OCI-M1 (cell line): Measurements from ENCODE around the gene HLA-DMA.

Experiments used
- DNase-seq: peaks from one replicate; lab custom pipeline; 2025; lab: John Stamatoyannopoulos, UW

The HLA-DMA gene

DNA sequence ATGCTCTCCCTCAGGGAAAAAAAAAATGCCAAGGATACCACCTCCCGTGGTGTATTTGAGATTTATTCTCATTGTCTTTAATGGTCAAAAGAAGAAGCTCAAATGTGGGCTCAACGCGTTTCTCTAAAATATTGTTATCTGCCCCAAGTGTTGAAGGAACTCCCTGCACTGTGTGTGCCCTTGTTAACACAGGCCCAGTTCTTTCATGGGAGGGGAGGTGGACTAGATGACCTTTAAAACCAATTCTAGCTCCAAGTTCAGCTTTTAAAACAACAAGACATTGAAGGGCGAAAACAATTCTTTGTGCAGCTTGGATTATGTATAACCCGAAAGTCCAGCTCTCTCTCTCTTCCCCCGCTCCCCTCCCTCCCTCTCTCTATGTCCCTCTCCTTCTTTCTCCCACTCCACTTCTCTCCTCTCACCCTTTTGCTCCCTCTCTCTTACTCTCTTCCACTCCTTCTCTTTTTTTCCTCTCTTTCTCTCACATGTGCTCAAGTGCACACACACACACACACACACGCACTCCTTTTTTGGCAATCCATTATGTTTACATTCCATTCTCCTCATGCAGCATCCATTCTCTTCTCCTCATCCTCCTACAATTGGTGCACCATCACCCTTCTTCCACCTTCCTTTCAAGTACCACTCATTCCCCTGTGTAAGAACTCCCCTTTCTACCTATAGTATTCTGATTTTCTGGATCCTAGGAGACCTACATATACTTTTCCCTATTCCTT is 20.6 kb downstream of the HLA-DMA start:
- DNase-seq: no peak

DNA sequence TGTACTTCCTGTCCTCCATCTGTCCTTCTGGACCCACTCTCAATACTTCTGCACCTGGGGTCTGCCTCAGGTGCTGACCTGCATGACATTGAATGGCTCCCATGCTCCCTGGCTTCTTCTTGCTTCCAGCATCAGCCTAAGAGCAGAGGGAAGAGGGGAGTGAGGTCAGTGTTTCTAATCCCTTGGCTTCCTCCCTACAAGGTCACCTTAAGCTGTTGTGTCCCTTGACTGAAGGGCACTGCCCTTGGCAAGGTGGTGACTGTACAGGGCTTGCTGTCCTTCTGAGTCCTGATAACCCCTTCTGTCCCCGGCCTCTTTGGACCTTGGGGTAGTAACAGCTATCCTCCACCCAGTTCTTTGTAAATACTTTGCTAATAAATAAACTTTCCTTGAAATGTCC is 21.7 kb downstream of the HLA-DMA start:
- DNase-seq: no peak

DNA sequence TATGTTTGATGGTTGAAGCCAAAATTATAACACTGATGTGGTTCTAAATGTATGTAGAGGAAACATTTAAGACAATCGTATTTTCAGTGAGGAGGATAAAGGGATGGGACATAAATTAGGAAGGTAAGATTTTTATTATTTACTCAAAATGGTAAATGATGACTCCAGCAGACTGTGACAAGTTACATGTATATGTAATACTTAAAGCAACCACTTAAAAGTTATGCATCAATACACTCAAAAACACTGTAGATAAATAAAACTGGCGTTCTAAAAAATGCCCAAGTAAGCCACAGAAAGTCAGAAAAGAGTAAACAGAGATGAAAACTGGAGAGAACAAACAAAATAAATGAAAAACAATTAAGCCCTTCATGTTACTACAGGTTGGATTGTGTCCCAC is 30.8 kb downstream of the HLA-DMA start:
- DNase-seq: no peak

- DNase-seq: peak; percentile 23
Observed at GRCh38 chr6:32920715-32921114, 32.2 kb downstream of the HLA-DMA start.

DNA sequence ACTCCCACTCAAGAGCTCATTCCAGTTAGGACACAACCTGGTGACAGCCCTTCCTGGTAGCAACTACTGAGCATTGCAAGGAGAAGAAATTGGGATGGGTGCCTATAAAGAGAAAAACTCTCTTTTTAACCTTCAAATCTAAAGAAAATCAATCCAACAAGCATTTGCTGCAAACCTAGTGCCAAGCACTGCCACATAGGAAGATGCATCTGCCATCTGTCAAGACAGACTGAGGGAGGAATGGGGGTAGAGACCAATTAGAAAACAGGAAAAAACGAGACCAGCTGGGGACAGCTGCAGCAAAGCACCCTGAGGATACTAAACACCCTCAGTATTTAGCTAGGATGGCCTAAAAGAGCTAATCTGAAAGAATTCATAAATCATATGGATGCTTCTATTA is 39.9 kb downstream of the HLA-DMA start:
- no peak for DNase-seq

DNA sequence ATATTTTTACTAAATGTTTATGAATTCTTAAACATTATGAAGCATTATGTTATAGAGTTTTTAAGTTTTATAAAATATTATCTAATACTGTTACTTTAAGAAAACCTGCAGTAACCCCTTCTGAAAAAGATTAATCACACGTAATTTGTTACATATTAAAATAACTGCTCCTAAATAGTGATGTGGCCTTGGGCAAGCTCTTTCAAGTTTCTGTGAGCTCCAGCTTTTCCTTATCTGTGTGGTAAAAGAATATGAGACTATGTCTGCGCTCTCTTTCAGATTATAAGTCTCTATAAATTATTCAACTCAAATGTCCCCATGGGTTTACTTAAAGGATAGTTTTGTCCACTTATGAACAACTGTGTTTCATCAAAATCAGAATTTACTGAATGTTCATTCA is 44.0 kb downstream of the HLA-DMA start:
- no peak for DNase-seq

- no peak for DNase-seq
Observed at GRCh38 chr6:32906539-32906938, 46.4 kb downstream of the HLA-DMA start.

DNA sequence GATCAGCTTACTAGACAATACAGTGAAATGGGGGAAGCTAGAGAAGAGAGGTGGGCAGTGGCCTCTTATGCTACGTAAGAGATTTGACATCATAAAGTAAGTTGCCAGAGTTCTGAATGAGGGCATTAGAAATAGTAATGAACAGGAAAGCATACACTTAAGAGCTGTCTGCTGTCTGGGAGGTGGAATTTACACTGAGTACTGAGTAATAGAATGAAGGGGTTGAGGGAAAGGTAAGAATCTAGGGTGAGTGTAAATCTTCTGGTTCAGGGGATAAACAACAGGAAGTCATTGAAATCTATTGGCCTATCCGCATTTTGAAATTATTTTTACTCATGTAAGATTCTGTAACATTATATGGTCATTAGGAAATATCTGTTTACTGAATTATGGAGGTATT is 47.8 kb downstream of the HLA-DMA start:
- DNase-seq: no peak

GRCh38 chr6:32903952-32904351 is 48.9 kb downstream of the HLA-DMA start:
- no peak for DNase-seq
